WTC11 (cell line): Measurements from ENCODE around the gene ACSF3. TPM values are rescaled to one million over a fixed set of nuclear protein-coding genes. Genes with fewer than 3 reads are reported as not detected.

Experiments used
- ATAC-seq: fragments of 200-7000 bp; cut with Tn5 transposase; 2 replicates; pipeline ENCODE4 v1.10.0; 2021; ENCODE audit warnings: mild to moderate bottlenecking, moderate library complexity
- CTCF ChIA-PET: fragments of 300-600 bp; sonication (Branson Sonifier 250); formaldehyde crosslinking; loops from one replicate; lab custom pipeline; 2021; ENCODE audit warnings: antibody characterized with exemption; lab: Charles Lee
- POLR2A ChIA-PET: fragments of 350-600 bp; sonication (Branson Sonifier 250); formaldehyde crosslinking; loops from one replicate; lab custom pipeline; 2021; ENCODE audit warnings: antibody characterized with exemption; lab: Charles Lee
- DNase-seq: peaks from one replicate; pipeline ENCODE4 v3.0.0; 2021; ENCODE audit warnings: low spot score
- H3K27ac Mint-ChIP-seq: 2 replicates; pipeline ENCODE4 v1.8.0; 2021; ENCODE audit warnings: mixed read lengths
- H3K27me3 Mint-ChIP-seq: 2 replicates; pipeline ENCODE4 v1.8.0; 2021; ENCODE audit warnings: low read depth, mild to moderate bottlenecking, moderate library complexity, mixed read lengths
- H3K36me3 Mint-ChIP-seq: 2 replicates; pipeline ENCODE4 v1.8.0; 2021; ENCODE audit warnings: mixed read lengths
- H3K4me1 Mint-ChIP-seq: 2 replicates; pipeline ENCODE4 v1.8.0; 2022; ENCODE audit warnings: mixed read lengths
- H3K4me3 Mint-ChIP-seq: 2 replicates; pipeline ENCODE4 v1.8.0; 2021; ENCODE audit warnings: mild to moderate bottlenecking, moderate library complexity, mixed read lengths
- H3K9me3 Mint-ChIP-seq: 2 replicates; pipeline ENCODE4 v1.8.0; 2021; ENCODE audit warnings: mixed read lengths
- ATF3 ChIP-seq: sonication (generic); formaldehyde crosslinking; conservative IDR thresholded peaks from 2 replicates; pipeline ENCODE4 v1.8.1; 2022; ENCODE audit warnings: mild to moderate bottlenecking, missing genetic modification reagents
- ATF6 ChIP-seq: sonication (generic); formaldehyde crosslinking; IDR thresholded peaks from 2 replicates; pipeline ENCODE4 v1.8.1; 2023; ENCODE audit warnings: mild to moderate bottlenecking, missing genetic modification reagents
- CDX4 ChIP-seq: fragments of 250-450 bp; sonication (Bioruptor Pico); IDR thresholded peaks from 2 replicates; pipeline ENCODE4 v1.9.0; 2021; ENCODE audit warnings: moderate library complexity, mild to moderate bottlenecking, inconsistent platforms, borderline replicate concordance
- GTF2I ChIP-seq: fragments of 250-450 bp; sonication (Bioruptor Pico); conservative IDR thresholded peaks from 2 replicates; pipeline ENCODE4 v1.4.0; 2021; ENCODE audit warnings: mild to moderate bottlenecking
- KAT7 ChIP-seq: sonication (generic); formaldehyde crosslinking; IDR thresholded peaks from 2 replicates; pipeline ENCODE4 v1.8.1; 2023; ENCODE audit warnings: missing genetic modification reagents, mild to moderate bottlenecking, borderline replicate concordance
- NFYB ChIP-seq: sonication (generic); formaldehyde crosslinking; conservative IDR thresholded peaks from 2 replicates; pipeline ENCODE4 v1.8.0; 2022; ENCODE audit warnings: low read depth, missing genetic modification reagents
- OVOL2 ChIP-seq: fragments of 250-450 bp; sonication (Bioruptor Pico); IDR thresholded peaks from 2 replicates; pipeline ENCODE4 v1.9.0; 2021; ENCODE audit warnings: mild to moderate bottlenecking, borderline replicate concordance
- ZBTB43 ChIP-seq: sonication (generic); formaldehyde crosslinking; IDR thresholded peaks from 2 replicates; pipeline ENCODE4 v1.8.1; 2023; ENCODE audit warnings: mild to moderate bottlenecking, missing genetic modification reagents
- ZNF121 ChIP-seq: sonication (generic); formaldehyde crosslinking; IDR thresholded peaks from 2 replicates; pipeline ENCODE4 v1.8.0; 2023; ENCODE audit warnings: missing genetic modification reagents
- ZNF219 ChIP-seq: sonication (generic); formaldehyde crosslinking; IDR thresholded peaks from 2 replicates; pipeline ENCODE4 v1.8.0; 2023; ENCODE audit warnings: missing genetic modification reagents, mild to moderate bottlenecking, borderline replicate concordance
- ZNF232 ChIP-seq: sonication (generic); formaldehyde crosslinking; IDR thresholded peaks from 2 replicates; pipeline ENCODE4 v1.8.0; 2022; ENCODE audit warnings: mild to moderate bottlenecking, missing genetic modification reagents
- ZNF263 ChIP-seq: sonication (generic); formaldehyde crosslinking; IDR thresholded peaks from 2 replicates; pipeline ENCODE4 v1.8.1; 2022; ENCODE audit warnings: low read depth, mild to moderate bottlenecking, moderate library complexity, missing genetic modification reagents
- ZNF317 ChIP-seq: sonication (generic); formaldehyde crosslinking; IDR thresholded peaks from 2 replicates; pipeline ENCODE4 v1.8.1; 2023; ENCODE audit warnings: low read depth, mild to moderate bottlenecking, moderate library complexity, missing genetic modification reagents, borderline replicate concordance
- ZNF416 ChIP-seq: fragments of 250-450 bp; sonication (Bioruptor Pico); IDR thresholded peaks from 2 replicates; pipeline ENCODE4 v1.9.0; 2021; ENCODE audit warnings: mild to moderate bottlenecking, inconsistent platforms
- ZNF671 ChIP-seq: fragments of 250-450 bp; sonication (Bioruptor Pico); IDR thresholded peaks from 2 replicates; pipeline ENCODE4 v1.8.0; 2021; ENCODE audit warnings: mild to moderate bottlenecking
- ZSCAN18 ChIP-seq: fragments of 250-450 bp; sonication (Bioruptor Pico); IDR thresholded peaks from 2 replicates; pipeline ENCODE4 v2.1.2; 2022; ENCODE audit warnings: mild to moderate bottlenecking, moderate library complexity
- total RNA-seq: library from RNA; stranded (reverse); gene quantifications from 3 replicates; pipeline ENCODE4 v1.2.3, GENCODE V29; 2021

The ACSF3 gene
- total RNA-seq, 1 experiment from 2014 or later, result 22.9 TPM

- ChIA-PET CTCF (interaction anchor here (1.1 to 3.1 kb wide), 3 partner anchors 9 to 368 kb away, joined by 3 to 12 read pairs (median 9); no protein-coding TSS in a partner anchor), POLR2A (no interaction called here)
- TF ChIP-seq ZNF121 (CRISPR knock-in tag) (no peak), ZNF263 (CRISPR knock-in tag) (no peak), CDX4 (CRISPR knock-in tag) (no peak)
- DNase-seq, result no peak
- Mint-ChIP-seq H3K27ac (no peak overlapping the region), H3K36me3 (no peaks in the 10 kb centered on the region), H3K4me1 (no peaks in the 10 kb centered on the region), H3K4me3 (no peak overlapping the region), H3K9me3 (no peaks in the 10 kb centered on the region), H3K27me3 (peaks cover 2% of the 10 kb centered on the region; the same call in 1 of the 2 replicates)
- ATAC-seq, result peak; percentile 15; the same call in 1 of the 2 replicates
These were observed 89.8 kb downstream of the ACSF3 start for GRCh38 chr16:89183463-89183862.

- no peaks in the 10 kb centered on the region for H3K36me3 Mint-ChIP-seq
- H3K27me3 Mint-ChIP-seq, result peaks cover 2% of the 10 kb centered on the region; the same call in 1 of the 2 replicates
- H3K4me3 Mint-ChIP-seq, result no peak overlapping the region
- ATAC-seq (no peak; the same call in 1 of the 2 replicates), DNase-seq (no peak)
- H3K9me3 Mint-ChIP-seq, result no peaks in the 10 kb centered on the region
- TF ChIP-seq ZNF121 (CRISPR knock-in tag) (no peak), OVOL2 (CRISPR knock-in tag) (no peak), ATF3 (CRISPR knock-in tag) (no peak), ATF6 (CRISPR knock-in tag) (no peak), ZNF671 (no peak), ZNF416 (CRISPR knock-in tag) (no peak), ZBTB43 (CRISPR knock-in tag) (no peak), GTF2I (no peak), CDX4 (CRISPR knock-in tag) (no peak), ZSCAN18 (no peak)
- ChIA-PET POLR2A (no interaction called here), CTCF (interaction anchor here (2.9 to 3.1 kb wide), 2 partner anchors 10 to 17 kb away, joined by 9 to 12 read pairs; no protein-coding TSS in a partner anchor)
- no peak overlapping the region; the same call in 1 of the 2 replicates for H3K27ac Mint-ChIP-seq
- H3K4me1 Mint-ChIP-seq, result no peaks in the 10 kb centered on the region
These were observed 90.5 kb downstream of the ACSF3 start for GRCh38 chr16:89183975-89184676.

- Mint-ChIP-seq H3K36me3 (no peaks in the 10 kb centered on the region), H3K4me1 (no peaks in the 10 kb centered on the region), H3K27me3 (peaks cover 2% of the 10 kb centered on the region; the same call in 1 of the 2 replicates), H3K4me3 (no peak overlapping the region), H3K27ac (no peak overlapping the region; the same call in 1 of the 2 replicates), H3K9me3 (no peaks in the 10 kb centered on the region)
- DNase-seq, result no peak
- TF ChIP-seq KAT7 (CRISPR knock-in tag) (no peak), ZSCAN18 (no peak), NFYB (CRISPR knock-in tag) (no peak), ZBTB43 (CRISPR knock-in tag) (no peak), ZNF317 (no peak), ZNF219 (no peak), ZNF232 (no peak)
- ChIA-PET CTCF (interaction anchor here (2.9 to 3.1 kb wide), 2 partner anchors 11 to 18 kb away, joined by 9 to 12 read pairs; no protein-coding TSS in a partner anchor), POLR2A (no interaction called here)
- no peak for ATAC-seq
These were observed 91.0 kb downstream of the ACSF3 start for GRCh38 chr16:89184677-89184932.
